Measurements from ENCODE around the gene TRAPPC10.

DNA sequence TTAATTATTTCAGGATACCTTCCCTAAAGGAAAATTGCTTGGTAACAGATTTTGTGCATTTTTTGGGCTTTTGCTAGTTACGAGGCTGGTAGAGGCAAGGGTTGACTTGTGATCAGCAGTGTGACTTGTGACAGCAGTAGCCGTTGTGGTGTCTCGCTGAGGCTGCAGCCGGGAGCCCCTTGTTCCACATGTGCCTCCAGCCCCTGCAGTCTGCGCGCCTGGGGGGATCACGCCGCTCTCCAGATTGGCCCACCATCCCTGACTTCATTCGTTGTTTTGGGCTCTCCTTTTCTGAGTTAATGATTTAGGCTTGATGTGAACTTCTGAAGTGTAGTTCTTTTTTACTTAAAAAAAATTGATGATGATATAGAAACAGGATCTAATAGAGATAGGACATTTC lies 41.5 kb downstream of the TRAPPC10 start:
- TF ChIP-seq ZNF274 (IDR thresholded peaks at IDR 0.05; ENCODE audit: low read depth, low read length): no peak
- no peak for TF ChIP-seq SUZ12 (IDR thresholded peaks at IDR 0.05; ENCODE audit: extremely low read depth, insufficient read depth, insufficient read length)

All from NT2/D1 (cell line).